ENCODE measurements around the gene TMEM123.
A peak's percentile ranks its signal among the peaks of the same experiment; 100 is the strongest.

TMEM123 gene

DNA sequence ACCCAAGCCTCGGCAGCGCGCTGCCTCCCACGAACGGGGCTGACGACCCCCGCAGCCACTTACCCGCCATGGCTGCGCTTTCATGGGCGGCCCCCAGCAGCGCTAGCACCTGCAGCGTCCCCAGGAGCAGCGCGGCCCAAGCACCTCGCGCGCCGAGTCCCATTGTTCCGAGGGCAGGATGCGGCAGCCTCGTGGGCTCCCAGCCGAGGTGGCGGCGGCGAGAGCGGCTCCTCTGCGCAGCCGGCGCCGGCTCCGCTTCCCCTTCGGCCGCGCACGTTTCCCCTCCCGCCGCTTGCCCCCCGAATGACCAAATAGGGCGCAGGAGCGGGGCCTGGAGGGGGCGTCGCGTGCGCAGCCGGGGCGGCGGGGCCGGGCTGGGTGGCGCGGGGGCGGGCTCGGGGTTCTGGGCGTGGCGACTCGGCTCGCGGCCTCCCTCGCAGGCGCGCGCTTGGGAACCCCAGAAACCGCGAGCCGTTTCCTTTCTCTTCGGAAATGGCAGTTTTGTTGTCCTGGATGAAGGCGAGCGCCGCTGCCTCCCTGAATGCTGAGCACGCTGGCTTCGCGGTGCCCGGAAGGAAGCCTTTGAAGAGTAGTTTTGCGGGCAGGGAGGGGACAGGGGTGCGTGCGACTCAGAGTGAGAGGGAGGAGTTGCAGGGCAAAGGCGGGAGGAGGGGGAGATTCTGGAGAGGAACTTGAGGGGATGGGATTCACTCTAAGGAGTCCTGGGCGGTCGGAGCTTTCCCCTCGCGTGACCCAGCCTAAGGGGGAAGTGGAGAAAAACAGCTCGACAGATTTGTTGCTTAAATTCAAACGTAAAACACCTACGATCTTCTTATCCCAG, at the start of gene TMEM123:
Gene TMEM123, minus strand, starts transcription at position 305 of the 841 bp plus-strand sequence. Its CDS starts 142 bp downstream, at position 163.
- DNase-seq = peak; percentile 84

- DNase-seq = no peak
Observed at GRCh38 chr11:102500829-102501228, 48.3 kb upstream of the TMEM123 start.

DNA sequence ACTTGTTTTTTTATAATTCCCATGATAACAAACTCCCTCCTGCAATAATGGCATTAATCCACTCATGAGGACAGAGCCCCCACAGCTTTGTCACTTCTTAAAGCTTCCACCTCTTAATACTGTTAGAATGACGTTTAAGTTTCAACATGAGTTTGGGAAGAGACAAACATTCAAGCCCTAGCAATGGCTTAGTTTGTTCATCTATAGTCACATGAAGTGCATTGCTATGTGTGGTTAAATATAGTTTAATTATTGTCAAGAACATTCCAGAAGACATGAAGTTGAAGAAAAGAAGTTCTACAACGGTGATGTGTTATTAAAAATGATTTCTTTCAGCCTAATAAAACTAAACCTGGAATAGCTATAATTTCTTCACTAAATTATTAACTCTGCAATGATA, 47.4 kb upstream of the TMEM123 start:
- DNase-seq = no peak

DNA sequence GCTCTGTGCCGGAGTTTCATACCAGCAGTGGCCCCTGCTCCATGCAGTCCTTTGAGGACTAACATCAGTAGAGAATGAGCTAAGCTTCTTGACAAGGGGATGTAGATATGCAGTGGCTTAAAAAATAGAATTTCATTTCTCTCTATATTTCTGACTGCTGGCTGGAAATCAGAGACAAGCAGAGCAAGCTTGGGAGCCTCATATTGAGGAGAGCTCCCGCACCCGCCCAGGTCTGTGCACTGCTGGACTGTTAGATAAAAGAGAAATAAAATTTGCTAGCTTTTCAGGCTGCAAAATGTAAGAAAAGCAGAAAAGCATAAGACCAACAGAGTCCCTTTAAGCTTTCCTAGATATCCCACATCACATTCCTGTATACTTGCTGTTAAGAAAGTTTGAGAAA, 46.6 kb upstream of the TMEM123 start:
- no peak for DNase-seq

GRCh38 chr11:102497061-102497460, 44.5 kb upstream of the TMEM123 start:
- no peak for DNase-seq

GRCh38 chr11:102495161-102496042, 42.8 kb upstream of the TMEM123 start:
- no peak for DNase-seq

DNA sequence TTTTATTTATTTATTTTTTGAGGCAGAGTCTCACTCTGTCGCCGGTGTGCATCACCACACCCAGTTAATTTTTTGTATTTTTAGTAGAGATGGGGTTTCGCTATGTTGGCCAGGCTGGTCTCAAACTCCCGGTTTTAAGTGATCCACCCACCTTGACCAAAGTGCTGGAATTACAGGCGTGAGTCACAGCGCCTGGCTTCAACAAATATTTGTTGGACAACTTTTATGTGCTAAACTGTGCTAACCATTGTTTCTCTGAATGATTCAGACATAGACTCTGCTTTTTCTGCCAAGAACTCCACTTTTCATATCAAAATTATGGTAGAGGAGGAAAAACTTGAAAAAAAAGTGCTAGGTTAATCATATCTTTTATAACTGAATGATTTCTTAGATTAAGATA, 41.7 kb upstream of the TMEM123 start:
- DNase-seq = no peak

- no peak for DNase-seq
Observed at GRCh38 chr11:102493524-102493923, 41.0 kb upstream of the TMEM123 start.

GRCh38 chr11:102491969-102492368, 39.4 kb upstream of the TMEM123 start:
- no peak for DNase-seq

DNA sequence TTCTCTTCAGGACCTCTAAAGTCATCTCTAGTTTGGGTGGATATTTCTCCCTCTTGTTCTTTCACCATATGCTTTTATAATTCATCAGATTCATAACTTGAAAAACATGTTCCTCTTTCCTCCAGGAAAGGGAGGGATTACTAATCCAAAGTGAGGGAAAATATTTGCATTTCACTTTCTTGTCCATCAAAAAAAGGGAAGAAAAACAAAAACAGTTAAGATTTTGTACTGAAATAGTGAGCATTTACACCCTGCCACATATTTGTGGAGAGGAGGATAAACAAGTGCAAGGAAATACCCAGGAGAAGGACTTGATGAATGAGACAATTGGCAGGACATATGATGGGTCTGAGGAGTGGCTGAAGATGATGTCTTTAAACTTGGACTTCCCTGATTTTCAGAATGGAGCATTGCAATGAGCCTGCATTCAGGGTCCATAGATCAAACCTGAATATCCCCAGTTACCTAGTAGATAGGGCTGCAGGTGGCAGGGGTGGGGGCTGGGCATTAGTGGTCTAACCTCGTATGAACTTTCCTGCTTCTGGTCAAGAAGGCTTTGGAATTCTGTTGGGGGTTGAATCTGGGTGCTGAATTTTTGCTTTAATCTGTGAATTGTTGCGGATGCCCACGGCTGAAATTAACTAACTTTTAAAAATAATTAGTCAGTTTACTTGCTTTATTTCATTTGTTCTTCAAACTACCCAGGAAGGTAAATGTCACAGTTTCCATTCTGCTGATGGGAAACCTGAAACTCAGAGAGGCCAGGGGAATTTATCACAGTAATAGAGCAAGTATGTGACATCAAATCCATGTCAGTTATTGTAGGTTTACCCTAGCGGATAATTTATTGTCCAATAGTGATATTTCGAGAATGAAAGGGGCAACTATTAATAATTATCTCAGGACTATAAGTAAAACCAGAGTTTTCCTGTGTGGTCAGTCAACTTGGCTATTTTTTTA, 36.9 kb upstream of the TMEM123 start:
- DNase-seq = no peak

- no peak for DNase-seq
Observed at GRCh38 chr11:102488208-102488607, 35.6 kb upstream of the TMEM123 start.

GRCh38 chr11:102487214-102487613, 34.6 kb upstream of the TMEM123 start:
- DNase-seq = no peak

DNA sequence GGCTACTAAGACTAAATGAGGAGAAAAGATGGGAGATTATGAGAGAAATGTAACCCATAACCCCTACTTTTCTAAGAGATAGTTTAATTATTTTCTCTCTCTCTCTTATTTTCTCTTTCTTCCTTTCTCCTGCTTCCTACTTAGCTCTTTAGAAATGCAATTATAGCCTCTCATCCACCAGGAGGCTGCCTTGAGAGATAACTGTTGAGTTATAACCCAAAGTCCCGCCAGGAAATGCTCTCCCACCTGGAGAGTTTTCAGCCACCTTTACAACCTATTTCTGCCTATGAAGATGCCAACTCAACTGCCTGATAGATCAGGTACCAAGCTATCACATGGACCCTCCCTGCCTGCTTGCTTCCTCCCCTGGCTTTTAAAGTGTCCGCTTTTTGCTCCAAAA, 34.0 kb upstream of the TMEM123 start:
- no peak for DNase-seq

DNA sequence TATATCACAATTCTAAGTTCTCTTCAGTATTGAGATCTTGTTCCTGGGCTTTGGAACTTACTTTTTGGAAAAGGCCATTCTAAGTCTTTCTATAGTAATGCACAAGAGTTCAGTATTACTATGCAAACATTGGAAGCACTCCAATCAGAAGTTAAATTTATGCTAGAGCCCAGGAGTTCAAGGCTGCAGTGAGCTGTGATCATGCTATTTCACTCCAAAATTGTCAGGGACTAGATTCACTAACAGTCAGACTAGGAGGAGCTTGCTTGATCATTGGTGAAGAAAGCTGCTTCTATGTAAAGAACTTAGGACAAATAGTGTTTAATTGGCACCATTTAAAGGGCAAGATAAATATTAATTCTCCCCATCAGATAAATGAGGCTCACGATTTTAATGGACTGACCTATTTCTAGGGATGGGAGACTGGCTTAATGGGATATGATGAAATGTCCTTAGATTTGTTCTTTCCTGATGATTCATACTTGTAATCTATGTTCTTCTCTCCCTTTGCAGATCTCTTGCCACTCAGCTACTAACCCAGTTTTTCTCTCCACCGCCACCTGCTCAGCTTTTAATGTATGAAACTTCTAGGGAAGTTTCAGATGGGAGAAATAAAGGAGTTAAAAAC, 32.6 kb upstream of the TMEM123 start:
- no peak for DNase-seq

GRCh38 chr11:102482433-102482832, 29.9 kb upstream of the TMEM123 start:
- no peak for DNase-seq

GRCh38 chr11:102479733-102480132, 27.2 kb upstream of the TMEM123 start:
- no peak for DNase-seq

- no peak for DNase-seq
Observed at GRCh38 chr11:102478673-102479299, 26.2 kb upstream of the TMEM123 start.

DNA sequence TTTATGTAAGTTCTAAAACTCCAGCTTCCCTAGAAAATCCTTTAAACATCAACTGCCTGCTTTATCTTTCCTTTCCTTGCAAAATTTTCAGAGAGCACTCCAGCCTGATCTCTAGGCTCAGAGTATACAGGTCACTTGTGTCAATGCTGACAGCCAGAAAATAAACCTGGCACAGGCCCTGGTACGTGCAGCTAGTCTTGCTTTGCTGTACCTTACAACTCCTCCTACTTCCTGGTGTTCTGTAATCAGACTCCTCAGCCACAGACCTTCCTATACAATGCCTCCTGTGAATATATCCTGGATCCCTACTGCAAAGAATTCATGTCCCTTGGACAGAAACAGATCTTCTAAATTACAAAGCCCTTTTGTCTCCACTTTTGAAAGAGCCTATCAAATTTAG, 24.2 kb upstream of the TMEM123 start:
- DNase-seq = no peak

- no peak for DNase-seq
Observed at GRCh38 chr11:102476069-102476468, 23.5 kb upstream of the TMEM123 start.

DNA sequence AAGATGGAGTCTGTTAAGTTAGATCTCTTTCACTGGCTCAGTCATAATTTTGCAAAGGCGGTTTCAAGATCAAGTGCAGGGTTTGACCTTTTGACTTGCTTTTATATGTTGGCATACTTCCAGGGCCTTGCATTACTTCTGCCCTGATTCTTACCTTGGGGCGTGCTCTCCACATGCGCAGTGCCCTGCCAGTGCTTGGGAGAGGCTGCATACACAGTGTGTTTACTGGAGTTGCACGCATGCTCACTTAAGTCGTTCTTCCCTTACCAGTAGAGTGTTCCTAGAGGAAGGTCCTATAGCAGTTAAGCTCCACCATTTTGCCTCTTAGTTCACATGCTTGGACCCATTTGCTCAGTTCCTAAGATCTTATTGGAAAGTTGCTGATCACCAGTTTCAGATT, 21.0 kb upstream of the TMEM123 start:
- no peak for DNase-seq

DNA sequence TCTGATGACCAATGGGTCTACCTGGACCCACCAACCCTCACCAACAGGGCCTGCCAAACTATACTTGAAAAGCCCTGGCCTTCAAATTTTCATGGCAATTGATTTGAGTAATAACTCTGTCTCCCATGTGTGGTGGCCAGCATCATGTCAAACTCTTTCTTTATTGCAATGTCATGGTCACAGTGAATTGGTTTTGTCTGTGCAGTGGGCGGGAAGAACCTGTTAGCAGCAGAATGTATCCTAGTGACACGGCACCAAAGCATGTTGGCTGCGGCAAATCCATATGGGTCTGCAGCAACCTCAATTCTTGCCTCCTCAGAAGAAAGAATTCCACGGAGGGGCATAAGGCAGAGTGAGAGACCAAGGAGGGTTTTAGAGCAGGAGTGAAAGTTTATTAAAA, 19.6 kb upstream of the TMEM123 start:
- DNase-seq = no peak

- DNase-seq = no peak
Observed at GRCh38 chr11:102471474-102471873, 18.9 kb upstream of the TMEM123 start.

Measured in activated CD4-positive, CD25-positive, alpha-beta regulatory T cell treated with anti-CD3 and anti-CD28 coated beads, Interleukin-2, amount 50 U/mL, for 72 hours (primary cell).